ENCODE measurements around the gene RTEL1.
A peak's percentile ranks its signal among the peaks of the same experiment; 100 is the strongest.
"Not testable (repeated sequence)": the region's sequence is repeated elsewhere in the genome, so short reads cannot be mapped to it uniquely, and the experiment has no call there.

RTEL1 gene

GRCh38 chr20:63627751-63628245, 30.3 kb upstream of the RTEL1 start:
- no peak for DNase-seq

- peak; percentile 67 for DNase-seq
Measured at GRCh38 chr20:63628246-63628975, 29.7 kb upstream of the RTEL1 start.

- DNase-seq: not testable (repeated sequence)
Measured at GRCh38 chr20:63630956-63631355, 27.2 kb upstream of the RTEL1 start.

GRCh38 chr20:63631426-63631825, 26.7 kb upstream of the RTEL1 start:
- not testable (repeated sequence) for DNase-seq

GRCh38 chr20:63633732-63634131, 24.4 kb upstream of the RTEL1 start:
- no peak for DNase-seq

GRCh38 chr20:63635431-63636141, 22.5 kb upstream of the RTEL1 start:
- peak; percentile 85 for DNase-seq

GRCh38 chr20:63636752-63637628, 21.1 kb upstream of the RTEL1 start:
- no peak for DNase-seq

GRCh38 chr20:63639093-63639975, 18.8 kb upstream of the RTEL1 start:
- peak; percentile 77 for DNase-seq

GRCh38 chr20:63640086-63640485, 18.0 kb upstream of the RTEL1 start:
- no peak for DNase-seq

- DNase-seq: not testable (repeated sequence)
Measured at GRCh38 chr20:63640686-63641085, 17.4 kb upstream of the RTEL1 start.

GRCh38 chr20:63641146-63641791, 16.8 kb upstream of the RTEL1 start:
- DNase-seq: peak; percentile 60

- peak; percentile 97 for DNase-seq
Measured at GRCh38 chr20:63641792-63642523, 16.2 kb upstream of the RTEL1 start.

GRCh38 chr20:63642527-63643247, 15.4 kb upstream of the RTEL1 start:
- DNase-seq: no peak

GRCh38 chr20:63643499-63643898, 14.6 kb upstream of the RTEL1 start:
- DNase-seq: no peak

GRCh38 chr20:63643946-63644345, 14.2 kb upstream of the RTEL1 start:
- DNase-seq: no peak

- DNase-seq: no peak
Measured at GRCh38 chr20:63645218-63645617, 12.9 kb upstream of the RTEL1 start.

GRCh38 chr20:63648190-63648589, 9.9 kb upstream of the RTEL1 start:
- DNase-seq: no peak

GRCh38 chr20:63648895-63649589, 9.1 kb upstream of the RTEL1 start:
- no peak for DNase-seq

- DNase-seq: not testable (repeated sequence)
Measured at GRCh38 chr20:63650486-63650885, 7.6 kb upstream of the RTEL1 start.

- DNase-seq: peak; percentile 50
Measured at GRCh38 chr20:63651942-63652191, 6.2 kb upstream of the RTEL1 start.

Data from CD4-positive, alpha-beta T cell treated with Interleukin-10 for 1 hour (primary cell).